OCI-LY7 (cell line): Measurements from ENCODE around the gene RGS4. TPM values are rescaled to one million over a fixed set of nuclear protein-coding genes. Genes with fewer than 3 reads are reported as not detected.
A peak's percentile ranks its signal among the peaks of the same experiment; 100 is the strongest.

Experiments used
- Bru-seq: library from RNA; stranded (reverse); fragments of 400-500 nt; gene quantifications from one replicate; lab custom pipeline; 2021; lab: Mats Ljungman, UMichigan
- BruChase-seq, 2 experiments: library from RNA; stranded (reverse); fragments of 400-500 nt; gene quantifications; one replicate each; lab custom pipeline; 2021; lab: Mats Ljungman, UMichigan
- BruUV-seq: library from RNA; stranded (reverse); fragments of 400-500 nt; replicated peaks from 2 replicates; lab custom pipeline; 2021; lab: Mats Ljungman, UMichigan
- CTCF ChIA-PET: fragments of 300-600 bp; sonication (Branson Sonifier 250); formaldehyde crosslinking; loops from one replicate; lab custom pipeline; 2022; ENCODE audit warnings: antibody characterized with exemption; ENCODE audit not compliant: unreplicated experiment; lab: Charles Lee
- POLR2A ChIA-PET: fragments of 300-600 bp; sonication (Branson Sonifier 250); formaldehyde crosslinking; loops from one replicate; lab custom pipeline; 2022; ENCODE audit warnings: antibody characterized with exemption; lab: Charles Lee
- DNase-seq: peaks from one replicate; pipeline ENCODE4 v3.0.0-alpha.2; 2015; ENCODE audit warnings: low spot score
- H2AFZ ChIP-seq: fragments of 200-600 bp; sonication (generic), shearing (Covaris generic); 2 replicates; pipeline ENCODE4 v1.6.1; 2014; ENCODE audit warnings: mild to moderate bottlenecking, antibody characterized with exemption, low read length, moderate library complexity
- H3K27ac ChIP-seq: fragments of 200-600 bp; sonication (generic); 2 replicates; pipeline ENCODE4 v1.5.1; 2014; ENCODE audit warnings: mixed run types, low read depth, mild to moderate bottlenecking, moderate library complexity, low read length, inconsistent platforms; ENCODE audit not compliant: poor library complexity, severe bottlenecking
- H3K36me3 ChIP-seq: fragments of 200-600 bp; sonication (generic); 2 replicates; pipeline ENCODE4 v1.6.1; 2014; ENCODE audit warnings: mild to moderate bottlenecking, antibody characterized with exemption, low read length, moderate library complexity, mixed read lengths; ENCODE audit not compliant: insufficient read depth
- H3K4me1 ChIP-seq: fragments of 200-600 bp; sonication (generic); 2 replicates; pipeline ENCODE4 v1.5.1; 2014; ENCODE audit warnings: mild to moderate bottlenecking, low read length; ENCODE audit not compliant: insufficient read depth, poor library complexity, severe bottlenecking
- H3K4me2 ChIP-seq: fragments of 200-600 bp; sonication (generic); 2 replicates; pipeline ENCODE4 v1.6.1; 2014; ENCODE audit warnings: mild to moderate bottlenecking, low read length
- H3K4me3 ChIP-seq: fragments of 200-600 bp; sonication (generic); 2 replicates; pipeline ENCODE4 v1.5.1; 2014; ENCODE audit warnings: mild to moderate bottlenecking, low read depth, low read length; ENCODE audit not compliant: poor library complexity, severe bottlenecking
- H3K79me2 ChIP-seq: fragments of 200-600 bp; sonication (generic); 2 replicates; pipeline ENCODE4 v1.6.1; 2016; ENCODE audit warnings: low read depth, mild to moderate bottlenecking, low read length, moderate library complexity, mixed read lengths; ENCODE audit not compliant: insufficient read depth
- H3K9me2 ChIP-seq: fragments of 200-600 bp; sonication (generic); 2 replicates; pipeline ENCODE4 v1.6.1; 2016; ENCODE audit warnings: mild to moderate bottlenecking, low read length, mixed read lengths; ENCODE audit not compliant: insufficient read depth
- H3K9me3 ChIP-seq: fragments of 200-600 bp; sonication (generic); 2 replicates; pipeline ENCODE4 v1.6.1; 2014; ENCODE audit warnings: mild to moderate bottlenecking, mixed run types, low read length, mixed read lengths
- H4K20me1 ChIP-seq: fragments of 200-600 bp; sonication (generic); 2 replicates; pipeline ENCODE4 v1.6.1; 2014; ENCODE audit warnings: mild to moderate bottlenecking, antibody characterized with exemption, low read length, moderate library complexity, mixed read lengths; ENCODE audit not compliant: insufficient read depth
- EZH2phosphoT487 ChIP-seq: fragments of 200-600 bp; sonication (generic); IDR thresholded peaks from 2 replicates; pipeline ENCODE4 v1.6.1; 2018; ENCODE audit warnings: low read depth, borderline replicate concordance, mild to moderate bottlenecking, mixed run types, antibody characterized with exemption, low read length, moderate library complexity, mixed read lengths
- intact Hi-C: fragments of 100-400 bp; cut with micrococcal nuclease; formaldehyde crosslinking; loops from one replicate; pipeline ENCODE4 v1.10.0; 2022; ENCODE audit not compliant: unreplicated experiment
- long read RNA-seq: library from polyadenylated mRNA; stranded (forward); transcript quantifications from one replicate; pipeline ENCODE4 v2.0.0, GENCODE V29; 2022
- total RNA-seq, 2 experiments: library from RNA; depleted of rRNA in 1 of 2; stranded (reverse); fragments of >200 nt in 1 of 2; shearing (Covaris generic) in 1 of 2; gene quantifications; 2 replicates each; pipeline ENCODE4 v1.2.3, GENCODE V29; 2014 to 2022
- TF ChIP-seq, protein P1 (sequence below): fragments of 200-600 bp; sonication (generic); conservative IDR thresholded peaks from 2 replicates; pipeline ENCODE4 v1.5.1; 2014; ENCODE audit warnings: mild to moderate bottlenecking, antibody characterized with exemption, low read length, moderate library complexity, mixed read lengths

Gene RGS4
- not detected in 2 replicates for total RNA-seq (2014; rRNA removed; shearing (Covaris generic))
- total RNA-seq (2022), result not detected in 2 replicates
- not detected for Bru-seq, nascent RNA
- BruChase-seq, experiment 1, labeled RNA remaining after a 6-hour chase, result not detected
- percentile 11 among the genes with signal in this experiment for BruChase-seq, experiment 2, labeled RNA remaining after a 2-hour chase
- long read RNA-seq, result 0 reads

- intact Hi-C loops, result no loop called here
- BruUV-seq, result no TSS peak
- TF ChIP-seq EZH2phosphoT487, result no peak
- TF ChIP-seq, protein P1, sequence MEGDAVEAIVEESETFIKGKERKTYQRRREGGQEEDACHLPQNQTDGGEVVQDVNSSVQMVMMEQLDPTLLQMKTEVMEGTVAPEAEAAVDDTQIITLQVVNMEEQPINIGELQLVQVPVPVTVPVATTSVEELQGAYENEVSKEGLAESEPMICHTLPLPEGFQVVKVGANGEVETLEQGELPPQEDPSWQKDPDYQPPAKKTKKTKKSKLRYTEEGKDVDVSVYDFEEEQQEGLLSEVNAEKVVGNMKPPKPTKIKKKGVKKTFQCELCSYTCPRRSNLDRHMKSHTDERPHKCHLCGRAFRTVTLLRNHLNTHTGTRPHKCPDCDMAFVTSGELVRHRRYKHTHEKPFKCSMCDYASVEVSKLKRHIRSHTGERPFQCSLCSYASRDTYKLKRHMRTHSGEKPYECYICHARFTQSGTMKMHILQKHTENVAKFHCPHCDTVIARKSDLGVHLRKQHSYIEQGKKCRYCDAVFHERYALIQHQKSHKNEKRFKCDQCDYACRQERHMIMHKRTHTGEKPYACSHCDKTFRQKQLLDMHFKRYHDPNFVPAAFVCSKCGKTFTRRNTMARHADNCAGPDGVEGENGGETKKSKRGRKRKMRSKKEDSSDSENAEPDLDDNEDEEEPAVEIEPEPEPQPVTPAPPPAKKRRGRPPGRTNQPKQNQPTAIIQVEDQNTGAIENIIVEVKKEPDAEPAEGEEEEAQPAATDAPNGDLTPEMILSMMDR, result no peak
Measured at GRCh38 chr1:163069142-163069541, at the start of gene RGS4. Gene RGS4, plus strand, starts transcription at chr1:163069361. Its CDS starts 124 bp downstream, at chr1:163069485.

DNA sequence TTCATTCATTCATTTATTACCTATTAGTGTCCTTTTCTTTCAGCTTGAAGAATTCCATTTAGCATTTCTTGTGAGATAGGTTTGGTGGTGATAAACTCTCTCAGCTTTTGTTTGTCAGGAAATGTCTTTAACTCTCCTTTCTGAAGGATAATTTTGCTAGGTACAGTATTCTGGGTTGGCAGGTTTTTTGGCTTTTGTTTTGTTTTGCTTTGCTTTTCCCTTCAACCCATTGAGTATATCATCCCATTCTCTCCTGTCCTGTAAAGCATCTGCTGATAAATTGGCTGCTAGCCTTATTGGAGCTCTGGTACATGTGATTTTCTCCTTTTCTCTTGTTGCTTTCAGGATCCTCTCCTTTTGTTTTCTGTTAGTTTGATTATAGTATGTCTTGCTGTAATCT is 47.0 kb upstream of the RGS4 start:
- intact Hi-C loops, result no loop called here
- H3K27ac ChIP-seq, result no peak overlapping the region
- H3K36me3 ChIP-seq, result no peaks in the 10 kb centered on the region
- POLR2A ChIA-PET, result interaction anchor here (0.7 kb wide), 1 partner anchor 432 kb away, joined by 3 read pairs; no protein-coding TSS in a partner anchor
- no peaks in the 10 kb centered on the region for H3K9me2 ChIP-seq
- TF ChIP-seq EZH2phosphoT487, result no peak
- TF ChIP-seq, protein P1, result no peak
- DNase-seq, result no peak
- no peak overlapping the region for H3K4me2 ChIP-seq
- no peaks in the 10 kb centered on the region for H3K4me1 ChIP-seq
- H3K79me2 ChIP-seq, result no peaks in the 10 kb centered on the region
- no TSS peak for BruUV-seq
- H3K9me3 ChIP-seq, result peaks cover 10% of the 10 kb centered on the region; the same call in 1 of the 2 replicates
- no peak overlapping the region for H2AFZ ChIP-seq
- H3K4me3 ChIP-seq, result no peak overlapping the region
- CTCF ChIA-PET, result no interaction called here
- H4K20me1 ChIP-seq, result no peaks in the 10 kb centered on the region

More at GRCh38 chr1:163069142-163069541, at the start of gene RGS4:
- H3K36me3 ChIP-seq, result no peaks in the 10 kb centered on the region
- H3K27ac ChIP-seq, result no peak within 1 kb of the TSS
- no peak for DNase-seq
- ChIA-PET CTCF (no interaction called here), POLR2A (no interaction called here)
- H3K4me3 ChIP-seq, result no peak within 1 kb of the TSS
- no peaks in the 10 kb centered on the region for H3K79me2 ChIP-seq
- H4K20me1 ChIP-seq, result no peaks in the 10 kb centered on the region
- no peaks in the 10 kb centered on the region for H3K4me1 ChIP-seq
- H3K9me3 ChIP-seq, result no peaks in the 10 kb centered on the region
- H3K4me2 ChIP-seq, result no peak within 1 kb of the TSS
- no peak within 1 kb of the TSS for H2AFZ ChIP-seq
- no peaks in the 10 kb centered on the region for H3K9me2 ChIP-seq

- no TSS peak for BruUV-seq
- no peaks in the 10 kb centered on the region for H4K20me1 ChIP-seq
Measured at GRCh38 chr1:163027610-163028009, 41.6 kb upstream of the RGS4 start.

More at GRCh38 chr1:163027610-163028009, 41.6 kb upstream of the RGS4 start:
- TF ChIP-seq, protein P1, result no peak
- TF ChIP-seq EZH2phosphoT487, result no peak
- no peak overlapping the region for H3K27ac ChIP-seq
- no peaks in the 10 kb centered on the region for H3K36me3 ChIP-seq
- ChIA-PET POLR2A (no interaction called here), CTCF (no interaction called here)
- H3K4me2 ChIP-seq, result no peak overlapping the region
- H2AFZ ChIP-seq, result no peak overlapping the region
- no peak for DNase-seq
- no peaks in the 10 kb centered on the region for H3K79me2 ChIP-seq
- H3K9me2 ChIP-seq, result no peaks in the 10 kb centered on the region
- no peaks in the 10 kb centered on the region for H3K4me1 ChIP-seq
- intact Hi-C loops, result no loop called here
- no peak overlapping the region for H3K4me3 ChIP-seq
- H3K9me3 ChIP-seq, result 0 out of 2 replicates have a peak, but pooled peaks cover 3% of the 10 kb centered on the region
